Fibroblast of skin of right biceps (primary cell): ENCODE results near the gene TTR.
A peak's percentile ranks its signal among the peaks of the same experiment; 100 is the strongest.

Source experiments
- DNase-seq: peaks from one replicate; pipeline ENCODE4 v3.0.0-alpha.2; 2013

The TTR gene

GRCh38 chr18:31617031-31617717, 25.5 kb downstream of the TTR start:
- no peak for DNase-seq

GRCh38 chr18:31618801-31619200, 27.1 kb downstream of the TTR start:
- no peak for DNase-seq

DNA sequence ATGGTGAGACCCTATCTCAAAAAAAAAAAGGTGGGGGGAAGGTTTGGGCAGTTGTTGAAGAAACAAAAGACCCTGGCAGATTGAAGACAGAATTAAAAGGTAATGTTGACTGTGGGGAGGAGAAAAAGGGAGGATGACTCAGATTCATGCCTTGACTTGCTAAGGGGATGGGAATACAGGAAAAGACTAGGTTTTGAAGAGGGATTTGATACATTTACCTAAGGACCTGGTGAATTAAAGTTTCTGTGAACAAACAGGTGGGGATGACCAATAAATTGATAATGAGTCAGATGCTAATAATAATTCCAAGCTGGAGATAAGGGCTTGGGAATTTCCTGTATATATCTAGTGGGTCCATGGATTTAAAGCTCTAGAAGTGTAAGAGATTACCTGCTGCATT, 27.6 kb downstream of the TTR start:
- no peak for DNase-seq

GRCh38 chr18:31624892-31625640, 33.4 kb downstream of the TTR start:
- no peak for DNase-seq

- DNase-seq: no peak
Observed at GRCh38 chr18:31626409-31626808, 34.7 kb downstream of the TTR start.

GRCh38 chr18:31630549-31630948, 38.9 kb downstream of the TTR start:
- no peak for DNase-seq

DNA sequence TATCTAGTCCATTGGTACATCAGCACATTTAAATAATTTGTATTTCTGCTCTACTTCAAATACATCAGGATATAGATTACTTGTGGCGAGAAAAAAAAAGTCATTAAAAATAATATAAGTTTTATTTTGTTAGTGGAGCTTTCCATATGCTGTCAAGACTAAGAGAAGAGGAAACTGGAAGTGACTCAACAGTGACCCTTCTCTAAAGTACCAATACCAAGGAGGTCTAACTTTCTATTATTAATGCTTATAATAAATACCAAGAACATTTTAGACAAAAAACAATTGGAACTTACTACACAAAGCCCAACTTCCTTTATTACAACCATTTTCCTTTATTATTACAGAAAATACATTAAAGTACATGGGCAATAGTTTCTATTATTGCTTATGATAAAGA, 39.8 kb downstream of the TTR start:
- DNase-seq: no peak

- no peak for DNase-seq
Observed at GRCh38 chr18:31632356-31632755, 40.7 kb downstream of the TTR start.

GRCh38 chr18:31633392-31634330, 42.0 kb downstream of the TTR start:
- no peak for DNase-seq

DNA sequence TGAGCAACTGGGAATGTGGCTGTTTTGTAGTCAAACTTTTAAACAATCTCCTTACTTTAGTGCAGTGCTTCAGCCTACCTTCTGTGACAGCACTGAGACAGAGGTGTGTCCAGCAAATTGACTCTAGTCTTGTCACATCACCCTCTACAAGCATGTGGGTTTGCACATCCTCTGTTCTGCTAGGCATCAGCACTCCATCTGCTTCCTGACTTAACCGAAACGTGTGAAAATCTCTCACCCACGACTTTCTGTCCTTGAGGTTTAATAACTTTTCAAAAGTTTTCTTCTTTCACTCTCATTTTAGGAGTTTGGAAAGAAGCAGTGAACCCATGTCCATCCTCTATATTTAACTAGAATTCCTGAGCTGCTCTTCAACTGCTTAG, 42.6 kb downstream of the TTR start:
- DNase-seq: no peak

DNA sequence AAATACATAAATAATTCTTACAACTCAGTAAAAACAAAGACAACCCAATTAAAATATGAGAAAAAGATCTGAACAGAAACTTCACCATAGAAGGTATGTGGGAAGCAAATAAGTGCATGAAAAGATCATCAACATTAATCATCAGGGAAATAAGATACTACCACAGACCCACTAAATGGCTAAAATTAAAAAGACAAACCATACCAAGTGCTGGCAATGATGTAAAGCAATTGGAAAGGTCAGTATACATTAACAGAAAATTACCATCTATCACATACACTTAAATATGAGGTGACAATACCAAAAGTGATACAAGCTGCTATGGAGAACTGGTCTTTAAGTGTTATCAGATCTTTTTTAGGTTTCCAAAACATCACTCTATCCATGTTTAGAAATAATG, 44.7 kb downstream of the TTR start:
- no peak for DNase-seq

GRCh38 chr18:31637445-31637844, 45.8 kb downstream of the TTR start:
- no peak for DNase-seq

GRCh38 chr18:31643003-31643402, 51.3 kb downstream of the TTR start:
- DNase-seq: peak; percentile 33

GRCh38 chr18:31645411-31645810, 53.7 kb downstream of the TTR start:
- no peak for DNase-seq

- DNase-seq: no peak
Observed at GRCh38 chr18:31646332-31647126, 54.9 kb downstream of the TTR start.

DNA sequence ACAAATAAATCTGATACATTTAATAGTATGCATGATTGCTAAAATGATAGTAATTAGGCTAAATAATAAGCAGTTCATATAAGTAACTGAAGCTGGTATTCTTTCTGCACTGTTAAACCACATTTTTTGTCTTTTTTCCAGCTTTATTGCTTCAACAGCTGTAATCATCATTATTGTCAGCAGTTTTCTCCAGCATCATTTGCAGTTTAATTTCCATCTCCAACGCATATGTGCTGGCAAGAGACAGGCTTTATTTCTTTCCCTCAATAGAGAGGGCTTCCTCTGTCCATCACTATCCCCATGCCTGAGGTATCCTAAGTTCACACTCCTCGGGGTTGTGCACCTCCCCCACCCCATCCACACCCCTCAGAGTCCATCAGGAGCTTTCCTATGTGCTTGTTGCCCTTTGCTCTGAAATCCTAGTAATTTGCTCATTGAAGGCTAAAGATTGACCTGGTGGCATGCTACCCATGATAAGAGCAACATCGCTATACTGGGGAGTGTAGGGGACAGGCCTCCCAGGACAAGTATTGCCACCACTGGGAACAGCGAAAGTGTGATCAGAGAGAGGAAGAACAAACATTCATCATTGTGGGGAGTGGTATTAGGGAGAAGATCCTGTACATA, 55.6 kb downstream of the TTR start:
- DNase-seq: no peak
